Tibial nerve (tissue), 4 donors: ENCODE measurements around the gene UPB1. TPM values are rescaled to one million over a fixed set of nuclear protein-coding genes. Genes with fewer than 3 reads are reported as not detected.

Experiments
- DNase-seq, 2 donors: peaks; one replicate each; pipeline ENCODE4 v3.0.0-alpha.2; 2019; ENCODE audit warnings: low spot score in 2 of 2
- H3K27ac ChIP-seq, 4 donors: fragments of 200-600 bp; sonication (generic) in 3 of 4; one replicate each; pipeline ENCODE4 v1.5.1; 2017 to 2019; ENCODE audit warnings: mild to moderate bottlenecking in 1 of 4
- H3K27me3 ChIP-seq, 2 donors: fragments of 200-600 bp; sonication (generic) in 1 of 2; one replicate each; pipeline versions ENCODE4 v1.5.1 to v1.6.0; 2017 to 2019
- H3K36me3 ChIP-seq, 3 donors: fragments of 200-600 bp; sonication (generic); one replicate each; pipeline ENCODE4 v1.5.1; 2018 to 2019
- H3K4me1 ChIP-seq, 4 donors: fragments of 200-600 bp; sonication (generic) in 3 of 4; one replicate each; pipeline ENCODE4 v1.5.1; 2017 to 2019
- H3K4me3 ChIP-seq, 4 donors: fragments of 200-600 bp; sonication (generic) in 3 of 4; one replicate each; pipeline ENCODE4 v1.5.1; 2017 to 2019; ENCODE audit warnings: mild to moderate bottlenecking in 1 of 4, moderate library complexity in 1 of 4
- H3K9me3 ChIP-seq, 4 donors: fragments of 200-600 bp; sonication (generic) in 3 of 4; one replicate each; pipeline ENCODE4 v1.5.1; 2017 to 2019
- CTCF ChIP-seq, 5 experiments: fragments of 200-600 bp in 3 of 5; fragments of 450-650 bp in 2 of 5; sonication (generic) in 3 of 5; IDR thresholded peaks; one replicate each; pipeline ENCODE4 v1.5.1; 2016 to 2019; ENCODE audit warnings: antibody characterized with exemption in 5 of 5, mild to moderate bottlenecking in 3 of 5, moderate library complexity in 2 of 5
- EP300 ChIP-seq, 2 donors: sonication (generic); formaldehyde crosslinking; IDR thresholded peaks; one replicate each; pipeline ENCODE4 v1.6.1; 2017; ENCODE audit warnings: antibody characterized with exemption in 2 of 2, mild to moderate bottlenecking in 1 of 2
- POLR2A ChIP-seq, 2 donors: fragments of 450-650 bp; IDR thresholded peaks; one replicate each; pipeline ENCODE4 v1.6.1; 2017; ENCODE audit warnings: antibody characterized with exemption in 2 of 2, mild to moderate bottlenecking in 2 of 2, moderate library complexity in 2 of 2
- WGBS, 2 donors: methylation state at CpG; one replicate each; pipeline ENCODE4 v1.1.5; 2018; 5-methylcytosine and 5-hydroxymethylcytosine counted together
- total RNA-seq, 4 donors: library from RNA; depleted of rRNA; stranded (reverse); fragments of >200 nt; gene quantifications; one replicate each; pipeline ENCODE4 v1.1.0, GENCODE V29; 2016

The UPB1 gene
- total RNA-seq, 4 donors from 2014 or later, result 0.44 to 0.98 (median 0.63) TPM; not detected in 1

GRCh38 chr22:24576778-24577177 lies 81.6 kb downstream of the UPB1 start:
- no peaks in the 10 kb centered on the region for H3K27me3 ChIP-seq
- 72 to 79% methylated on average over 1 of the region's 1 CpG for WGBS, 2 donors
- H3K4me1 ChIP-seq, result peaks cover 0 to 23% (median 0%) of the 10 kb centered on the region in 4 donors
- H3K4me3 ChIP-seq, result no peak overlapping the region
- no peak overlapping the region for H3K27ac ChIP-seq
- TF ChIP-seq CTCF (IDR thresholded peaks at IDR 0.05) (no peak), EP300 (IDR thresholded peaks at IDR 0.05) (no peak), POLR2A (IDR thresholded peaks at IDR 0.05) (no peak)
- peaks cover 0 to 64% (median 12%) of the 10 kb centered on the region in 3 donors for H3K36me3 ChIP-seq
- H3K9me3 ChIP-seq, result no peaks in the 10 kb centered on the region
- DNase-seq, result no peak

Other genes with a start within 250 kb of the UPB1 start
- 10 to 100 TPM; 42.2 to 45.1 (median 43.6) TPM for gene SPECC1L, start 224.5 kb upstream of the UPB1 start, total RNA-seq
- gene ADORA2A, start 67.7 kb upstream of the UPB1 start, total RNA-seq, result 1 to 10 TPM; 2.6 to 4.2 (median 3.5) TPM
- 10 to 100 TPM; 74.1 to 87.9 (median 84.6) TPM for gene GUCD1, start 59.8 kb downstream of the UPB1 start, total RNA-seq
- gene SNRPD3, start 60.7 kb downstream of the UPB1 start, total RNA-seq, result 100 to 1,000 TPM in 3 of 4 donors, 10 to 100 TPM in 1; 98.7 to 127 (median 111) TPM
- 10 to 100 TPM; 33.5 to 55.7 (median 40.2) TPM for gene LRRC75B, start 97.7 kb downstream of the UPB1 start, total RNA-seq
- 10 to 100 TPM in 3 of 4 donors, 1 to 10 TPM in 1; 5.9 to 16.9 (median 15.8) TPM for gene GGT1, start 107.9 kb downstream of the UPB1 start, total RNA-seq